COR-L47 (cell line): ENCODE results near the gene GAS2L3.
A peak's percentile ranks its signal among the peaks of the same experiment; 100 is the strongest.
"Not testable (repeated sequence)": the region's sequence is repeated elsewhere in the genome, so short reads cannot be mapped to it uniquely, and the experiment has no call there.

ENCODE experiments used
- DNase-seq: peaks from one replicate; lab custom pipeline; 2025; lab: John Stamatoyannopoulos, UW

Gene GAS2L3

DNA sequence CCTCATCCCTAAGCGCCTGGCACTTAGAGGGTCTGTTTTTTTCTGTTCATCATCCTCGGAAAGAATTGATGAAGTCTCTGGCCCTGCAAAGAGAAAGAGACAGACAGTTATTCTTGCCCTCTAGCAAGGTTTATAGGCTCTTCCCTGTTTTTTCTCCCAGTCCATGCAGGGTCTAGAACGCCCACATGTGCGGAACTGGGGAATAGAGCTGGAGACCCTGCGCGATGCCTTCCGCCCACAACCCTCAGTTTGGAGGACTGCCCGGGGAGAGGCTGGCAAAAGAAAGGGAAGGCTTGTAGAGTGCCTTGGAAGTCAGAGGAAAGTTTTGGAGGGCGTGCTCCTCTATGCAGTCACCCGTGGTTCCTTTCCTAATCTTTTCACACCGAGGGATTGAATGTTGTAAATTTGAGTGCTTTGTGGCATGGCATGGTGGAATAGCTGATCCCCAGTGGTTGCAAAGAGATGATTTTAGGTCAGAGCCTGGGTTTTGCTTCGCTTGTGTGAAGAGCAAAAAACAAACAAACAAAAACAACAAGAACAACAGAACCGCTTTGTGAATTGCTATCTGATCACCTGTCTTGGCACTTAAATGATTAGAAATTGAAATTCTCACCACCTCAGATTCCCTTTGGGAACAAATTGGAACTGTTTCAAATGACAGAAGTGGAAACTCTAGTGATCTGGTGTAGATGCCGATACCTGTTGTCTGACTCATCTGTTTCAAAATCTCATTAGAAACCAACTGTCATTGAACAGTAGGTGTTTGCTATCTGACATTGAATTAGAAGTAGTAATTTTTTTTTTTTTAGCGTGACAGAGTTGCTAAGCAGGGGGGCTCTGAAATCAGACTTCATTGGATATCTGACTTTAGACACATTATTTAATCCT, 947 bp downstream of the GAS2L3 start:
- DNase-seq = peak; percentile 3

DNA sequence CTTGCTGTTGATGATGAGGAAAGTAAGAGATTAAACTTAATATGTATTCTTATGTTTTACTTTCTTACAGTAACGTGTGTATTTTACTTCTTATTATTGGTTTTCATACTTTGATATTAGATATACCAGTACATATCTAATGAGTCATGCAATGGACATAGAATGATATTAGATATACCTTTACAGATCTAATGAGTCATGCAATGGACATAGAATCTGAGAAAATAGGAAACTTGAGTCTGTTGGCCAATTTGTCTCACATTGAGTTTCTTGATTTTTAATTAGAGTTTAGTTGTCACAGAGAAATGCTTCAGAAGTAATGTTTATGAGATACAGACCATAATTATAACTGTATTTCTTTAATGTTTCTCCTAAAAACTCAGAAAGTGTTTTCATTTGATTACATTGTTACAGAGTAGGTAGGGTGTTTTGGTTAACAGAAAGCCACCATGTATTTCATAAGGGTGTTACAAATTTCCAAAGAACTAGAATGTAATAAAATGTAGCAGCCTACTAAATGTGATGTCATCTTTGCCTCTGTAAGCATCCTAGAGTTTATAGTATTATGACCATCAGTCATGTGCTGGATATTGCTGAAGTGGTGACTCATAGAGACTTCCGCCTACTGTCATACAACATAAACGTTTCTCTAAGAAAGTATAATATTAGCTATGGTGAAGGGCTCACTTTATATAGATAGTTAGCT, 3.0 kb downstream of the GAS2L3 start:
- DNase-seq = no peak

DNA sequence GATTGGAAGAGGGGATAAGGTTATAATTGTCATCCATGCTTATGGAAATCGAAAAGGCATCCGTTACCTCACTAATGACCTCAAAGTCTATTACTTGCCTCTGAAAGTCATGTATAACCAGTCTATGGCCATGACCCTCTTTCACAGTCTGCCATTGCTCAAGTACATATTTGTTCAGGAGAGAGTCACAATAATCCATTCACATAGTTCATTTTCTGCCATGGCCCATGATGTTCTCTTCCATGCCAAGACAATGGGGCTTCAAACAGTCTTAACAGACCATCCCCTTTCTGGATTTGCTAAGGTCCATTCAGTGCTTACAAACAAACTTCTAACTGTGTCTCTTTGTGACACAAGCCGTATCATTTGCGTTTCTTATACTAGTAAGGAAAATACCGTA, 5.4 kb downstream of the GAS2L3 start:
- DNase-seq = no peak

DNA sequence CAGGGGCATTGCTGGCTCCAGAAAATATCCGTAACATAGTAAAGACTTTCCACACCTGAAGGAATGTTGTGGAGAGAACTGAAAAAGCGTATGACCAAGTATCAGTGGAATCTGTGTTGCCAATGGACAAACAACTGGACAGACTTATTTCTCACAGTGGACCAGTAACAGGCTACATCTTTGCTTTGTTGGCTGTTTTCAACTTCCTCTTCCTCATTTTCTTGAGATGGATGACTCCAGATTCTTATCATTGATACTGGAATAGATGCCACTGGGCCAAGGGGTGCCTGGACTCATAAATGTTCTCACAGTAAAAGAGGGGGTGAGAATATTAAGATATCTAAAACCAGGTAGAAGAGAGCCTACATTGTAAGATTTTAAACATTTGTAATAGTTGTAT, 6.4 kb downstream of the GAS2L3 start:
- no peak for DNase-seq

DNA sequence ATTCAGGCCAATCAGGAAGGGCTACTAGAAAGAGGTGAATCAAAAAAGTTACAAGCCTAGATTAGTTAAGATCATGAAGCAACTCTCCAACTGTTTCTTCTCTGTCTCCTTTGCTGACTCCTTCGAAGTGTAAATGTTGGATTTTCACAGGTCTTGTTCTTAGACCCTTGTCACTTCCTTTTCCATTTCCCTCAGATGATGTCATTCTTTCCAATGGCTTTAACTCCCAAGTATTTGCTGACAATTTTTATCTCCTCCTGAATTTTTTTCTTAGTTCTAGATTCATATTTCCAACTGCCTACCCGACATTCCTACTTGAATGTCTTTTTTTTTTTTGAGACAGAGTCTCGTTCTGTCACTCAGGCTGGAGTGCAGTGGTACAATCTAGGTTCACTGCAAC, 10.8 kb downstream of the GAS2L3 start:
- DNase-seq = no peak

DNA sequence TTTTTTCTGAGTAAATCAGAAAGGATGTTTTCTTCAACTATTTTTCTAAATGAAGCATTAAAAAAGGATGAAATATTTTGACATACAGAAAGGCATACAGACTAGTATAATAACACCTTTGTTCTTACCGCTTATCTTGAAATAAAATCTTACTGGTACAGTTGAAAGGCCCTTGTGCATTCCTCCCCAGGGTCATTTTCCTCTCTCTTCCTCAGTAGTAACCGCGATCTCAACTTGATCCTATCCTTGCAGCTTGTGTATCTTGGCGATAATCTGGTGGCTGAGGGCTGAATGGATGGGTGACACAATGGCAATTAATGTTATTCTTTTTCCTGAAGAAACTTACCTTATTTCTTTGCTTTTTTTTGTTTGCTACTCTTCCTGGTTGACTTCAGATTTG, 18.5 kb downstream of the GAS2L3 start:
- no peak for DNase-seq

DNA sequence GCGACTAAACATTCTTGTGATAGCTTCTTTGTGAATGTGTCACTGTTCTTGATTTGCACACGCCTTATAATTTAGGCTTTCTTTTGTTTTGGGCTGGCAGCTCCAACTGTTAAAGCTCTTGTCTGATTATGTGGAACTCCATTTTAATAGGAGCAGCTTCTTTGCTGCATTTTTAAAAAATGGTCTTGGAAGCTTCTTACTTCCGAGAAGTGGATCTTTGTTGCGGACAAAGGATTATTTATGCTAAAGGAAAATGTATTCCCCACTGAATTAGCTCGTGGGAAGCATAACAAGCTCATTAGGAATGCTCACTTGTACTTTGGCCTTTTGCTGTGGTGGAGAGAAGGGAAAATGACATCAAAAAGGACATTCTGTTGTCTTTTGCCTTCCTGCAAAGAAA, 20.0 kb downstream of the GAS2L3 start:
- peak; percentile 7 for DNase-seq

DNA sequence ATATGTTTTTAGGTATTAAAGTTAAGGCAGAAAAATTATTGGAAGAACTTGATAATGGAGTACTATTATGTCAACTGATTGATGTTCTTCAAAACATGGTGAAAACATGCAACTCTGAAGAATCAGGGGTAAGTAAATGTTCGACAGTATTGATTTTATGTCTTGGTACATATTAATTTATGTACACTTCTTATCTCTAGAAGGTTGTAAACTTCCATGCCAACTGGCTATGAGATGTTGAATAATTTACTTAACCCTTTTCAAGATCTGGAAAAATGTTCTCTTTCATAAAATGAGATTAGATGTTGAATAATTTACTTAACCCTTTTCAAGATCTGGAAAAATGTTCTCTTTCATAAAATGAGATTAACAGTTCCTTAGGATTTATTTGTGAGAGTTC, 28.1 kb downstream of the GAS2L3 start:
- no peak for DNase-seq

DNA sequence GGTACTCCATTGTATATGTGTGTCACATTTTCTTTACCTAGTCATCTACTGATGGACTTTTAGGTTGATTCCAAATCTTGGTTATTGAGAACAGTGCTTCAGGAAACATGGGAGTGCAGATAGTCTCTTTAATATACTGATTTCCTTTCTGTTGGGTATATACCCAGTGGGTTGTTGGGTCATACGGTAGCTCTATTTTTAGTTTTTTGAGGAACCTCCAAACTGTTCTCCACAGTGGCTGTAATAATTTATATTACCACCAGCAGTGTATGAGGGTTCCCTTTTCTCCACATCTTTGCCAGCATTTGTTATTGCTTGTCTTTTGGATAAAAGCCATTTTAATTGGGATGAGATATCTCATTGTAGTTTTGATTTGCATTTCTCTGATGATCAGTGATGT, 29.5 kb downstream of the GAS2L3 start:
- not testable (repeated sequence) for DNase-seq

DNA sequence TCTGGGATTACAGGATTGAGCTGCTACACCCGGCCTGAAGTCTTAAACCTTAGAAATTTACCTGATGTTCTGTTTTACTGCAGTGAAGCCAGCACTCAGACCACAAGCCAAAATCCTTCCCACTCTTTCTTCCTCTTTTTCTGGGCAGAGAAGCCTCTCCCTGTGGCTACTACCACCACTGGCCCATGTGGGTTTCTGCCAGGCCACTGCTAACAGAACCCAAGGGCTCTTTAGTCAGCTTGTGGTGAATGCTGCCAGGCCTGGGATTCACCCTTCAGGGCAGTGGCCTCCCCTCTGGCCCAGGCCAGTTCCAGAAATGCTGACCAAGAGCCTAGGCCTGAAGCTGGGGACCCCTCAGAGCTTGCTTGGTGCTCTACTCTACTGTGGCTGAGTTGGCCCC, 35.3 kb downstream of the GAS2L3 start:
- no peak for DNase-seq

DNA sequence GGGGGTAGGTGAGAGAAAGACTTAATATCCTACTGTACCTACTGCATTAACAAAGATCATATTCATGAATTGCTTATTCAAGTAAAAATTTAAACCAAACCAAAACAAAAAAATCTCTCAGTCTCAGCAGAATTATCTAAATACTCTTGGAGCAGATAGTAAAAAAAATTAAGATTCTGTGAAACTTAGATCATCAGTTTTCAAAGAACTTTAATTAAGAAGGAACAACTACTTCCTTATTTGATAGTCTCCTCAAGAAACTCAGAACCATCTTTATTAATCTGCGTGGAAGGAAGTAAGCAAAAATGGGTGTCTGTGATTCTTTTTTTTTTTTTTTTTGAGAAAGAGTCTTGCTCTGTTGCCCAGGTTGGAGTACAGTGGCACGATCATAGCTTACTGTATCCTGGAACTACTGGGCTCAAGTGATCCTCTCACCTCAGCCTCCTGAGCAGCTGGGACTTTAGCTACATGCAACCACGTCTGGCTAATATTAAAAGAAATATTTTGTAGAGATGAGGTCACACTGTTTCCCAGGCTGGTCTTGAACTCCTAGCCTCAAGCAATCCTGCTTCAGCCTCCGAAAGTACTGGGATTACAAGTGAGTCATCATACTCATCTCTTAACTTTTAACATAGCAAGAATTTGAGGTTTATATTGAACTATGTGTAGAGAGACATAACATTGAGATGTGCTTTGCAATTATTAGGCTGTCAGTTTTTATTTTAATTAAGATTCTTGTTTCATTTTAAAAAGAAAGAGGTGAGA, 37.4 kb downstream of the GAS2L3 start:
- no peak for DNase-seq

DNA sequence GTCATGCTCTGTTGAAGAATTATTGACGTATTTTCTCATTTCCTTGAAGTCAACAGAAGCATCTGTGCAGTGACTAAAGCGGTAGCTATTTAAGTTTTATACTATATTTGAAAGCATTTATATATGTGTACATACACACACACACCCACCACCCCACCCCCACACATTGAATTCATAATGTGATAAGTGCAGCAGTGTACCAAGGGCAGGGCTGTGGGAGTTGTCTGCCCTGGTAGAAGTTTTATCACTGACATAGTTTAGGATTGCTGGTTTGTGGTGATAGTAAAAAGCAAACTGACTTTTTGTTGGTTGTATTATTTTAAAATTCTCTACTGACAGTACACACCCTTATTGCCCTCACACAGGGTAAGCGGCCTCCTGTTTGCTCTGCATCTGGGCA, 39.1 kb downstream of the GAS2L3 start:
- no peak for DNase-seq

DNA sequence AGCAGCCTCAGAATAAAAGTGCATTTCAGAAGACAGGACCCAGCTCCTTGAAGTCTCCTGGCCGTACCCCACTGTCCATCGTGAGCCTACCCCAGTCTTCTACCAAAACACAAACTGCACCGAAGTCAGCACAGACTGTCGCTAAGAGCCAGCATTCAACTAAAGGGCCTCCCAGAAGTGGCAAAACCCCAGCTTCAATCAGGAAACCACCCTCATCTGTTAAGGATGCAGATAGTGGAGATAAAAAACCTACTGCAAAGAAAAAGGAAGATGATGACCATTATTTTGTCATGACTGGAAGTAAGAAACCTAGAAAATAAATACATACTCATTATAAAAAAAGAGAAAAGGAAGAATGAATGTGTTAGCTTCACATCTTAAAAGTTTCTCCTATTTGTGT, 51.1 kb downstream of the GAS2L3 start:
- no peak for DNase-seq

DNA sequence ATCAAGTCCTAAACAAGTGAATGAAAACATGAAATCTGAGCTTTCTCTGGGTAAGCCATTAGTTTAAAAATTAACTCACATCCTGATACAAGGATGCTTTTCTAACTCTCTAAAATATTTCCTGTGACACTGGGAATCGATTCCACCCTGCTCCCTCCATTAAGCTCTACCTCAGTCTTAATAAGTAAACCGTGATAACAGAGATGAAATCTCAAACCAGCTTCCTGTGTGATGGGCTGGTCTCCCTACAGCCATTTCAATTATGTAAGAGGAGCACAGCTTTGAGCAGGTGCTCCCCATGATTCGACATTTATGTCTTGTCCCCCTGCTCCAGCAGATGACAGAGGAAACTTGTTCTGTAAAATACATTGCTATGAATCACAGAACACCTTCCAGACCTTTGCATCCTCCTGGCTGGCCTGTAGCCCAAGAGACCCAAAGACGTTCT, 59.0 kb downstream of the GAS2L3 start:
- DNase-seq = no peak

DNA sequence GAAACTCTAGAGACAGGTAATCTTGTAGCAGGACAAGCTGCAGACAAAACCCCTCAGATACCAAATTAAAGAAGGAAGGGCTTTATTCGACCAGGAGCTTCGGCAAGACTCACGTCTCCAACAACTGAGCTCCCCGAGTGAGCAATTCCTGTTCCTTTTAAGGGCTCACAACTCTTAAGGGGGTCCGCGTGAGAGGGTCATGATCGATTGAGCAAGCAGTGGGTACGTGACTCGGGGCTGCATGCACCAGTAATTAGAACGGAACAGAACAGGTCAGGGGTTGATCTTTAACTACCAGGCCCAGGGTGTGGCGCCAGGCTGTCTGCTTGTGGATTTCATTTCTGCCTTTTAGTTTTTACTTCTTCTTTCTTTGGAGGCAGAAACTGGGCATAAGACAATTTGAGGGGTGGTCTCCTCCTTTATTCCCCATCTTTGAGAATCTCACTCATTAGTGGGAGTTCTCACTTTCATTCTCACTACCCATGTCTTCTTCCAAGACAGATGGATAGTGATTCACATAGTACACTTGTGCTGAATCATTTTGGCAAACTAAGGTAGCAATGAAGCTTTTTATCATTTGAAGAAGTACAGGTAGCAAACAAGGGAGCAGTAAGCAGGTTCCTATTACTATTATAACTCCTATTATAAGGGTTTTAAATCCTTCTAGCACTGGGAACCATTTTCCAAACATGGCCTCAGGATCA, 59.8 kb downstream of the GAS2L3 start:
- not testable (repeated sequence) for DNase-seq

DNA sequence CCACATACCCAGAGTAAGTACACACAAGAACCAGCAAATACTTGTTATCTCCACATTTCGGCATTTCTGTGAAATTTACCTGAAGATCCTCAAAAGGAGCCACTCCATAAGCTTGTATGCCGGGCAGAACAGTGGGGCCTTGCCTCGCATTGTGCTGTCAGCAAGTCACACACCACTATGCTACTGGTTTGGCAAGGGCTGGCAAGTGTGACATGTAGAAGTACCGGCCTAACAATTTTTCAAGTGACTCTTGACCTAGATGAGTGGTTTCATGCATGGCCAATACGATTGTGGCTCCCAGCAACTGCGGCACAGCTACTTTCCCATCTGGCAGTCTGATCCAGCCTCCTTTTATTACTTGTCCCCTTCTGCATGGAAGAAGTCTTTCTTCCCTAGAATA, 69.8 kb downstream of the GAS2L3 start:
- DNase-seq = no peak

DNA sequence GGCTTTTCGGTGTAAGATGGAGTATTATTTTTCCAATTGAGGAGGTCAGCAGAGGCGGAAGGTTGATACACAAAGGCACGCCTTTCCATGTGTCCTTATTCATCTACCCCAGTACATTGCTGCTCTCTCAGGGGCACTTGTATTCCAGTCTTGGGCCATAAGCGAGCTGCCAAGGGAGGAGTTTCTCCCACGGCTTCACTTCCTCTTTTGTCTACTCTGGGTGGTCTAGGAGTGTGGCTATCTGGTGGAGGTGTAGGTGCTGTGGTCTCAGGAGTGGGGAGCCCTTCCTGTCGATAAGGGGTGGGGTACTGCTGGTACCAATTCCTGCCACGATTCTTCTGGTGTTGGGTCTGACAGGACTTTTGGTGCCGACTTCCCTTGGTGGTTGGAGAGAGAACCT, 73.4 kb downstream of the GAS2L3 start:
- no peak for DNase-seq

DNA sequence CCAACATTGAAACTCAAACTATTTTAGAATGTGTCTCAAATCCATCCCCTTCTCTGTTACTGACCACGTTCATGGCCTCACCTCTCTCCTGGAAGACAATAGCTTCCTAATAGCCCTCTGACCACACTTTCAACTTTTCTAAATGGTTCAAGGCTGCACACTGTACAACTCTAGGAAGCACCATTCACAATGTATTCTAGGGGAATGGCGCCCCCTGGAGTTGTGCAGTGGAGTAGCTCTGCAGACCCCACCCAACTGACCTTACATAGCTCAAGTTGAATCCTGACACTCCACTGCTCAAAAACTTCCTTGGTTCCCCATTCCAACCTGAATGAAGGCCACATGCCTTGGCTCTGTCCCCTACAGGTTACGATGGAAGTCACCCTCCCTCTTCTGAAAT, 77.6 kb downstream of the GAS2L3 start:
- no peak for DNase-seq

DNA sequence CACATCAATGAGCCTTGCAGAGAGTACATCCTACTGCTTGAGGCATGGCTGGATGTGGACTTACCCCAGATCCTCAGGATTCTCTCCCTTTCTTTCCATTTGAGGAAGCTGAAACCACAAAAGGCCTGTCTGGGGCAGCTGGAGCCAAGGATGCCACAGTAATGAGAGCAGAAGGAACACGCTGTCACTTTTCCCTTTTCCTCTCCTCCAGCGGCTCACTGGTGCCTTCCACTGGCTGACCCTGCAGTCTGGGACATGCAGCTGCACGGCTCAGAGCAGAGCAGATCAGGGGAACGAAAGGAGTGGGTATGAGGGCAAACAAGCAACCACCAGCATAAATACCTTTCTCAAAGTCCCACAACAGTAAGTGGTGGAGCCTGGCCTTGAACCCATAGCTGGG, 78.2 kb downstream of the GAS2L3 start:
- no peak for DNase-seq

DNA sequence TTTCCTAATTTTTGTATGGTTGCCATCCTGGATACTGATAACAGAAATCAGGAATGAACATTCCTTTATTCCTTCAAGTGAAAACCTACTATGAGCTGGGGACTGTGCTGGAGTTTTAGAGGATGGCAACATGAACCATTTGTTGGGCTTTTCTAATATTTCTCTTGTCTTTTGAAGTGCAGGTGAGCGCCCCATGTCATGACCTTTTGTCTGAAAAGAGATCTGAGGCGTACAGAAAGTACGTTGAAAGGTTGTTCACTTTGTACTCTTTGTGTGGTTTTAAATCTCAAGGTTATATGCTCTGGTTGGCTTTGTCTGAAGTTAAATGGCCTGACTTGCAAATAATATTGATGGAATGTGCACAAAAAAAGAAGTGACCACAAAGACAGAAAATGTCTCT, 79.0 kb downstream of the GAS2L3 start:
- DNase-seq = no peak

DNA sequence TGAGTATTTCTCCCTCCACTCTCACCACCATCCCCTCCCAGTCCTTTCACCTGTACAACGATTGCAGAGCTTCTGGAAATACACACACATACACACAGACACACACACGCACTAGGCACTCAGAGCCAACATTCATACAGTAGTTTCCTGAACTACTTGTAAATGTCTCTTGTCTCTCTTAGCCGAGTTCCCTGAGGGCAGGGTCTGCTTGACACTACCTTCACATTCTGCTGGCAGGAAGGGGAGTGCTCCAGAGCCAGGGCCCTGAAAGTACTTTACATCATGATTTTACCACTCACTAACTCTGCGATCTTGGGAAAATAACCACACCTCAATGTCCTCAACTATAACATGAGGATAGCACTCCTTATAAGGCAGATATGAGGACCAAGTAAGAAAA, 82.7 kb downstream of the GAS2L3 start:
- DNase-seq = peak; percentile 10

DNA sequence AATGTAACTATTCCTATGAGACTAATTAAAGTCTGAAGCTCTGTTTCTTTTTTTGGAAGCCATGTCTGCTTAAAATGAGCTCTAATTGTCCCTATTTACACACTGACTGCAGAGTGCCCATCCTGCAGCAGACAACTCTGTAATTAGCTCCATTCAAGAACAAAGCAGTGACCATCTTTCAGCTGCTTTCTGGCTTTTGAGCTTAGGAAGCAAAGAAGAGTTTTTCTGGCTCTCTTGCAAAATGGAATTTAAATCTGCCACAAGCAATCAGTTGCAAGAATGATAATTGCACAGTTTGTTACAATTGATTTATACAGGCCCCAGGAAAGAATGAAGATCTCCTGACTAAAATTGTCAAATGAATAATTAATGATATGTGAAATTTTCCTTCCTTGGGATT, 83.4 kb downstream of the GAS2L3 start:
- peak; percentile 93 for DNase-seq
